WTC11 (cell line): ENCODE results near the gene NOTCH2.

Experiments
- CTCF ChIP-seq: fragments of 200-600 bp; IDR thresholded peaks from 2 replicates; pipeline ENCODE4 v1.8.0; 2022; ENCODE audit warnings: antibody characterized with exemption
- ELF4 ChIP-seq: sonication (generic); formaldehyde crosslinking; IDR thresholded peaks from 2 replicates; pipeline ENCODE4 v1.8.1; 2022; ENCODE audit warnings: low read depth, mild to moderate bottlenecking, moderate library complexity, missing genetic modification reagents
- NFE2L1 ChIP-seq: sonication (generic); formaldehyde crosslinking; IDR thresholded peaks from 2 replicates; pipeline ENCODE4 v1.8.1; 2023; ENCODE audit warnings: missing genetic modification reagents
- NR2C2 ChIP-seq: sonication (generic); formaldehyde crosslinking; IDR thresholded peaks from 2 replicates; pipeline ENCODE4 v1.8.0; 2022; ENCODE audit warnings: mild to moderate bottlenecking, missing genetic modification reagents
- TEAD4 ChIP-seq: sonication (generic); formaldehyde crosslinking; IDR thresholded peaks from 2 replicates; pipeline ENCODE4 v1.8.0; 2022; ENCODE audit warnings: mild to moderate bottlenecking, missing genetic modification reagents

DNA sequence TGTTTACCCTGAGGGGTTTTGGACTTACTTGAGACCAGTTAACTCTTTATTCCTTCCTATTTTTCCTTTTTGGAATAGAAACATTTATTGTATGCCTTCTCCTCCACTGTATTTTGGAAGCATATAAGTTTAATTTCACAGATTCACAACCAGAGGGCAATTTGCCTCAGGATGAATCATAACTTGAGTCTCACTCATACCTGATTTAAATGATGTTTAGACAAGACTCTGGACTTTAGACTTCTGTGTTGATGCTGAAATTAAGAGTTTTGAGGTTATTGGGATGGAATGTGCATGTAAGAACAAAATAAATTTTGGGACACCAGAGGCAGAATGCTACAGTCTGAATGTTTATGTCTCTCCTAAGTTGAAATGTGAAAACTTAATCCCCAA lies 166.0 kb downstream of the NOTCH2 start:
- TF ChIP-seq TEAD4, result no peak
- no peak for TF ChIP-seq NR2C2 (CRISPR knock-in tag)
- no peak for TF ChIP-seq ELF4 (CRISPR knock-in tag)
- no peak for TF ChIP-seq CTCF
- no peak for TF ChIP-seq NFE2L1
